Panc1 (cell line): ENCODE measurements around the gene ST8SIA5. TPM values are rescaled to one million over a fixed set of nuclear protein-coding genes. Genes with fewer than 3 reads are reported as not detected.

Experiments used
- ATAC-seq: fragments of 200-7000 bp; cut with Tn5 transposase; 2 replicates; pipeline ENCODE4 v1.9.1; 2020; ENCODE audit warnings: mild to moderate bottlenecking, moderate library complexity
- BruUV-seq: library from RNA; stranded (reverse); fragments of 400-500 nt; replicated peaks from 2 replicates; lab custom pipeline; 2021; lab: Mats Ljungman, UMichigan
- CTCF ChIA-PET: fragments of 300-600 bp; sonication (Branson Sonifier 250); formaldehyde crosslinking; loops from one replicate; lab custom pipeline; 2022; ENCODE audit warnings: antibody characterized with exemption; lab: Charles Lee
- POLR2A ChIA-PET: fragments of 300-600 bp; sonication (Branson Sonifier 250); formaldehyde crosslinking; loops from one replicate; lab custom pipeline; 2022; ENCODE audit warnings: antibody characterized with exemption; lab: Charles Lee
- DNase-seq: peaks from one replicate; pipeline ENCODE4 v3.0.0-alpha.2; 2010; ENCODE audit warnings: low read depth, low spot score
- H3K27ac ChIP-seq: 2 replicates; pipeline ENCODE4 v1.5.1; 2011; ENCODE audit warnings: mild to moderate bottlenecking, low read length, inconsistent platforms
- H3K27me3 ChIP-seq: fragments of 200-500 bp; sonication (Bioruptor generic); 2 replicates; pipeline ENCODE4 v1.6.0; 2014; ENCODE audit warnings: low read length, inconsistent platforms; ENCODE audit not compliant: control insufficient read depth, insufficient read depth
- H3K36me3 ChIP-seq: fragments of 200-500 bp; sonication (Bioruptor generic); 2 replicates; pipeline ENCODE4 v1.5.1; 2014; ENCODE audit warnings: inconsistent platforms, mild to moderate bottlenecking, low read length, moderate library complexity; ENCODE audit not compliant: control insufficient read depth, insufficient read depth
- H3K4me1 ChIP-seq: 2 replicates; pipeline ENCODE4 v1.5.1; 2011; ENCODE audit warnings: inconsistent platforms, mild to moderate bottlenecking, low read length, moderate library complexity; ENCODE audit not compliant: control insufficient read depth, insufficient read depth
- H3K4me3 ChIP-seq, 2 experiments: 2 replicates each; pipeline ENCODE4 v1.5.1; 2011 to 2012; ENCODE audit warnings: low read depth in 2 of 2, low read length in 2 of 2, mild to moderate bottlenecking in 2 of 2, inconsistent platforms in 1 of 2, moderate library complexity in 1 of 2
- H3K9me3 ChIP-seq: fragments of 200-500 bp; sonication (Bioruptor generic); 2 replicates; pipeline ENCODE4 v1.5.1; 2014; ENCODE audit warnings: low read depth, mild to moderate bottlenecking, inconsistent platforms, low read length, moderate library complexity; ENCODE audit not compliant: control insufficient read depth, insufficient read depth
- CTCF ChIP-seq: fragments of 450-650 bp; IDR thresholded peaks from 2 replicates; pipeline ENCODE4 v1.5.1; 2017; ENCODE audit warnings: mild to moderate bottlenecking
- POLR2AphosphoS5 ChIP-seq: IDR thresholded peaks from 2 replicates; pipeline ENCODE4 v1.6.1; 2012; ENCODE audit warnings: mild to moderate bottlenecking, low read depth, low read length, moderate library complexity
- SIN3A ChIP-seq: IDR thresholded peaks from 2 replicates; pipeline ENCODE4 v1.6.1; 2012; ENCODE audit warnings: low read depth, mild to moderate bottlenecking, low read length, moderate library complexity, borderline replicate concordance; ENCODE audit not compliant: insufficient read depth
- TCF7L2 ChIP-seq: IDR thresholded peaks from 2 replicates; pipeline ENCODE4 v1.6.1; 2011; ENCODE audit warnings: mild to moderate bottlenecking, low read depth, low read length, inconsistent platforms
- in situ Hi-C: cut with HindIII; loops from 2 replicates; pipeline ENCODE4 v1.10.0; 2016; ENCODE audit warnings: low sequenced_read_pairs, low pct_unique_long_range_greater_than_20kb
- intact Hi-C: fragments of 100-400 bp; cut with micrococcal nuclease; formaldehyde crosslinking; loops from one replicate; pipeline ENCODE4 v1.10.0; 2022; ENCODE audit not compliant: unreplicated experiment
- total RNA-seq: library from RNA; stranded (reverse); gene quantifications from one replicate; pipeline ENCODE4 v1.2.1, GENCODE V29; 2021; ENCODE audit not compliant: unreplicated experiment
- TF ChIP-seq, protein P1 (sequence below), 2 experiments: IDR thresholded peaks; 2 replicates each; pipeline ENCODE4 v1.6.1; 2011 to 2012; ENCODE audit warnings: low read depth in 2 of 2, control low read depth in 1 of 2, low read length in 1 of 2, mild to moderate bottlenecking in 1 of 2, moderate library complexity in 1 of 2; ENCODE audit not compliant: insufficient read depth in 1 of 2

The ST8SIA5 gene
- total RNA-seq, 1 experiment from 2014 or later, result 0.15 TPM

GRCh38 chr18:46716827-46717226, 40.0 kb downstream of the ST8SIA5 start:
- Histone ChIP-seq H3K27me3 (no peaks in the 10 kb centered on the region), H3K27ac (no peak overlapping the region), H3K4me3 (no peak overlapping the region), H3K36me3 (no peaks in the 10 kb centered on the region), H3K4me1 (no peaks in the 10 kb centered on the region; the same call in 1 of the 2 replicates), H3K9me3 (no peaks in the 10 kb centered on the region)
- in situ Hi-C loops (no loop called here), intact Hi-C loops (no loop called here)
- ATAC-seq, result no peak
- CTCF ChIA-PET, result interaction anchor here (0.7 kb wide), 1 partner anchor 327 kb away, joined by 3 read pairs; no protein-coding TSS in a partner anchor
- no peak for TF ChIP-seq POLR2AphosphoS5
- TF ChIP-seq, protein P1, sequence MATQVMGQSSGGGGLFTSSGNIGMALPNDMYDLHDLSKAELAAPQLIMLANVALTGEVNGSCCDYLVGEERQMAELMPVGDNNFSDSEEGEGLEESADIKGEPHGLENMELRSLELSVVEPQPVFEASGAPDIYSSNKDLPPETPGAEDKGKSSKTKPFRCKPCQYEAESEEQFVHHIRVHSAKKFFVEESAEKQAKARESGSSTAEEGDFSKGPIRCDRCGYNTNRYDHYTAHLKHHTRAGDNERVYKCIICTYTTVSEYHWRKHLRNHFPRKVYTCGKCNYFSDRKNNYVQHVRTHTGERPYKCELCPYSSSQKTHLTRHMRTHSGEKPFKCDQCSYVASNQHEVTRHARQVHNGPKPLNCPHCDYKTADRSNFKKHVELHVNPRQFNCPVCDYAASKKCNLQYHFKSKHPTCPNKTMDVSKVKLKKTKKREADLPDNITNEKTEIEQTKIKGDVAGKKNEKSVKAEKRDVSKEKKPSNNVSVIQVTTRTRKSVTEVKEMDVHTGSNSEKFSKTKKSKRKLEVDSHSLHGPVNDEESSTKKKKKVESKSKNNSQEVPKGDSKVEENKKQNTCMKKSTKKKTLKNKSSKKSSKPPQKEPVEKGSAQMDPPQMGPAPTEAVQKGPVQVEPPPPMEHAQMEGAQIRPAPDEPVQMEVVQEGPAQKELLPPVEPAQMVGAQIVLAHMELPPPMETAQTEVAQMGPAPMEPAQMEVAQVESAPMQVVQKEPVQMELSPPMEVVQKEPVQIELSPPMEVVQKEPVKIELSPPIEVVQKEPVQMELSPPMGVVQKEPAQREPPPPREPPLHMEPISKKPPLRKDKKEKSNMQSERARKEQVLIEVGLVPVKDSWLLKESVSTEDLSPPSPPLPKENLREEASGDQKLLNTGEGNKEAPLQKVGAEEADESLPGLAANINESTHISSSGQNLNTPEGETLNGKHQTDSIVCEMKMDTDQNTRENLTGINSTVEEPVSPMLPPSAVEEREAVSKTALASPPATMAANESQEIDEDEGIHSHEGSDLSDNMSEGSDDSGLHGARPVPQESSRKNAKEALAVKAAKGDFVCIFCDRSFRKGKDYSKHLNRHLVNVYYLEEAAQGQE (IDR thresholded peaks at IDR 0.05; ENCODE audit: insufficient read depth in 1 of 2, low read depth in 2 of 2, low read length in 1 of 2), result no peak
- TF ChIP-seq SIN3A, result no peak
- no peak for TF ChIP-seq CTCF
- TF ChIP-seq TCF7L2, result no peak
- no peak for DNase-seq
- POLR2A ChIA-PET, result no interaction called here
- BruUV-seq, result no TSS peak

DNA sequence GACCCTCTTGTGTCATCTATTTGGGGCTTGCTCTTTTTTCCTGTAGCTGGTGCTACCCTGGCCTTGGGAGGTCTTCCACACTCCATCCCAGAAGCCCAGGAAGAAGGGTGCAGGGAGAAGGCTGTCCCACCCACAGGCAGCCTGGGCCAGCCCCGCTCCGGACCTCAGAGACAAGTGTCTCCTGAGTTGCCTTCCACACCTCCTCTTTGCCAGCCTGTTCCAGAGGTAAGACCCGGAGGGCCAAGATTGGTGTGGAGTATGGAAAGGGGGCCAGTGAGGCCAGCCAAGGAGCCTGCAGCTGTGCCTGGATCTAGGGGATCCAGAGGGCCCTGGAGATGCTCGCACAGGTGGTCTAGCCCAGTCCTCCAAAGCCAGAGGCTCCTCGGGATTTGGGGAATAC, 40.5 kb downstream of the ST8SIA5 start:
- DNase-seq (no peak), ATAC-seq (no peak)
- no peak for TF ChIP-seq TCF7L2
- TF ChIP-seq, protein P1 (IDR thresholded peaks at IDR 0.05; ENCODE audit: insufficient read depth in 1 of 2, low read depth in 2 of 2, low read length in 1 of 2), result no peak
- no peak for TF ChIP-seq SIN3A
- no peak for TF ChIP-seq CTCF
- no peak for TF ChIP-seq POLR2AphosphoS5
- ChIA-PET CTCF (interaction anchor here (0.7 kb wide), 1 partner anchor 328 kb away, joined by 3 read pairs; no protein-coding TSS in a partner anchor), POLR2A (no interaction called here)
- H3K9me3 ChIP-seq, result no peaks in the 10 kb centered on the region
- in situ Hi-C loops (no loop called here), intact Hi-C loops (no loop called here)
- H3K36me3 ChIP-seq, result no peaks in the 10 kb centered on the region
- BruUV-seq, result no TSS peak
- no peaks in the 10 kb centered on the region; the same call in 1 of the 2 replicates for H3K4me1 ChIP-seq
- H3K27me3 ChIP-seq, result no peaks in the 10 kb centered on the region
- no peak overlapping the region for H3K27ac ChIP-seq
- no peak overlapping the region for H3K4me3 ChIP-seq
